HCT116 (cell line): Measurements from ENCODE around the gene TAPBPL.

ENCODE experiments used
- CEBPB ChIP-seq: IDR thresholded peaks from 2 replicates; pipeline ENCODE4 v1.6.1; 2012; ENCODE audit warnings: low read depth
- CTCF ChIP-seq, 3 experiments: fragments of 200-600 bp in 1 of 3; sonication (generic) in 1 of 3; IDR thresholded peaks in 2 of 3; conservative IDR thresholded peaks in 1 of 3; 2 replicates each; pipeline ENCODE4 v1.5.1; 2012 to 2017; ENCODE audit warnings: low read depth in 2 of 3, low read length in 2 of 3, antibody characterized with exemption in 1 of 3, borderline replicate concordance in 1 of 3, control low read depth in 1 of 3, mild to moderate bottlenecking in 1 of 3, mixed read lengths in 1 of 3, mixed run types in 1 of 3, moderate library complexity in 1 of 3; ENCODE audit not compliant: insufficient read depth in 1 of 3
- EGR1 ChIP-seq: IDR thresholded peaks from 2 replicates; pipeline ENCODE4 v1.6.1; 2012; ENCODE audit warnings: low read depth
- EZH2 ChIP-seq: fragments of 200-600 bp; sonication (generic); IDR thresholded peaks from 2 replicates; pipeline ENCODE4 v1.6.1; 2017; ENCODE audit warnings: antibody characterized with exemption, mixed run types
- EZH2phosphoT487 ChIP-seq: fragments of 200-600 bp; IDR thresholded peaks from 2 replicates; pipeline ENCODE4 v1.6.1; 2018; ENCODE audit warnings: antibody characterized with exemption, borderline replicate concordance
- JUND ChIP-seq: IDR thresholded peaks from 2 replicates; pipeline ENCODE4 v1.6.1; 2012
- MAX ChIP-seq: IDR thresholded peaks from 2 replicates; pipeline ENCODE4 v1.6.1; 2012
- POLR2A ChIP-seq: IDR thresholded peaks from 2 replicates; pipeline ENCODE4 v1.7.0; 2011; ENCODE audit warnings: borderline replicate concordance; ENCODE audit not compliant: insufficient read depth, insufficient read length; ENCODE audit errors: extremely low read depth
- POLR2AphosphoS5 ChIP-seq: IDR thresholded peaks from 2 replicates; pipeline ENCODE4 v1.6.1; 2011; ENCODE audit warnings: mild to moderate bottlenecking, low read depth, low read length, moderate library complexity
- RAD21 ChIP-seq: IDR thresholded peaks from 2 replicates; pipeline ENCODE4 v1.6.1; 2012; ENCODE audit warnings: low read depth, mild to moderate bottlenecking
- REST ChIP-seq: IDR thresholded peaks from 2 replicates; pipeline ENCODE4 v1.6.1; 2012; ENCODE audit warnings: low read depth
- TCF7L2 ChIP-seq: IDR thresholded peaks from 2 replicates; pipeline ENCODE4 v1.7.0; 2011; ENCODE audit warnings: borderline replicate concordance, inconsistent platforms; ENCODE audit not compliant: insufficient read depth, insufficient read length; ENCODE audit errors: extremely low read depth
- ZFX ChIP-seq: fragments of 450-650 bp; IDR thresholded peaks from 2 replicates; pipeline ENCODE4 v1.6.1; 2017

DNA sequence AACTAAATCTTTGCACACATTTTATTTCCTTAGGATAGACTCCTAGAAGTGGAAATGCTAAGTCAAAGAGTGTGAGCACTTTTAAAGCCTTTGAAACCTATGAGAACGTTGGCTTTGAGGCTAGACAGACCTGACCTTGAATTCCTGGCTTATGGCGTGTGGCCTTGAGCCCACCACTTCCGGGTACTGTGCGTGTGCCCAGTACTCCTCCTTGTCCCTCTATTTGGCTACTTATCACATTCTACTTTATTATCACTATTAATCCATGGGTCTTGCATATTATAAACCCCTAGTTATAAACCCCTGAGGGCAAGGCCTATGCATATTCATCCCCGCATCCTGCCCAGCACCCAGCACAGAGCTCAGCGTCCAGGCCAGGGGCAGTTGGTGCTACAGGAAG is 33.0 kb upstream of the TAPBPL start:
- no peak for TF ChIP-seq CTCF (IDR thresholded peaks at IDR 0.05 in 2 of 3, conservative IDR thresholded peaks at IDR 0.05 in 1 of 3; ENCODE audit: borderline replicate concordance in 1 of 3, insufficient read depth in 1 of 3, low read depth in 2 of 3, low read length in 2 of 3)
- no peak for TF ChIP-seq MAX
- TF ChIP-seq POLR2AphosphoS5, result no peak
- TF ChIP-seq RAD21, result no peak
- no peak for TF ChIP-seq EZH2
- no peak for TF ChIP-seq CEBPB
- TF ChIP-seq ZFX, result no peak
- TF ChIP-seq EZH2phosphoT487, result no peak
- TF ChIP-seq EGR1, result no peak
- no peak for TF ChIP-seq TCF7L2
- TF ChIP-seq POLR2A, result no peak
- TF ChIP-seq REST, result no peak
- TF ChIP-seq JUND, result no peak
